ENCODE results near the gene ADAM33. TPM values are rescaled to one million over a fixed set of nuclear protein-coding genes. Genes with fewer than 3 reads are reported as not detected.
A peak's percentile ranks its signal among the peaks of the same experiment; 100 is the strongest.

Gene ADAM33
- total RNA-seq, 1 experiment from 2014 or later: 0.11 TPM

- no TSS peak for BruUV-seq (replicated peaks)
Measured at GRCh38 chr20:3632311-3633004, 49.4 kb downstream of the ADAM33 start.

GRCh38 chr20:3631534-3631933 is 50.3 kb downstream of the ADAM33 start:
- Histone ChIP-seq H3K4me1 (ENCODE audit: insufficient read depth, low read length) (no peaks in the 10 kb centered on the region), H3K79me2 (ENCODE audit: low read length) (no peaks in the 10 kb centered on the region), H3F3A (ENCODE audit: low read length, unreplicated experiment) (no peaks in the 10 kb centered on the region), H3K9me2 (replicated peaks; ENCODE audit: low read length) (no peaks in the 10 kb centered on the region), H3K9me3 (ENCODE audit: low read length) (no peaks in the 10 kb centered on the region), H3K9ac (ENCODE audit: low read length) (no peak overlapping the region), H4K20me1 (ENCODE audit: low read length) (no peaks in the 10 kb centered on the region), H3K4me3 (ENCODE audit: low read length) (no peak overlapping the region), H3K27me3 (ENCODE audit: low read length) (no peaks in the 10 kb centered on the region), H3K27ac (ENCODE audit: low read length) (no peak overlapping the region), H2AFZ (ENCODE audit: low read length) (no peak overlapping the region), H3K4me2 (ENCODE audit: low read length) (no peak overlapping the region), H3K36me3 (ENCODE audit: low read depth, low read length) (no peaks in the 10 kb centered on the region; the same call in 1 of the 2 replicates)
- no peak for ATAC-seq
- intact Hi-C loops (cut with micrococcal nuclease): no loop called here
- DNase-seq: no peak
- ChIA-PET CTCF (no interaction called here), POLR2A (ENCODE audit: unreplicated experiment) (no interaction called here)
- TF ChIP-seq CTCF (conservative IDR thresholded peaks at IDR 0.05; ENCODE audit: low read depth, low read length) (no peak), EZH2phosphoT487 (IDR thresholded peaks at IDR 0.05; ENCODE audit: borderline replicate concordance, low read length) (no peak), EZH2 (IDR thresholded peaks at IDR 0.05; ENCODE audit: low read length, unreplicated experiment) (no peak)
- no TSS peak for BruUV-seq (replicated peaks)

More at GRCh38 chr20:3632311-3633004, 49.4 kb downstream of the ADAM33 start:
- ATAC-seq (peak; percentile 29; the same call in 1 of the 2 replicates), DNase-seq (peak; percentile 32)
- H3K4me2 ChIP-seq (ENCODE audit: low read length): no peak overlapping the region
- no peaks in the 10 kb centered on the region for H3K4me1 ChIP-seq (ENCODE audit: insufficient read depth, low read length)
- H3K9me2 ChIP-seq (replicated peaks; ENCODE audit: low read length): no peaks in the 10 kb centered on the region
- no peak overlapping the region for H3K27ac ChIP-seq (ENCODE audit: low read length)
- TF ChIP-seq EZH2 (IDR thresholded peaks at IDR 0.05; ENCODE audit: low read length, unreplicated experiment) (no peak), CTCF (conservative IDR thresholded peaks at IDR 0.05; ENCODE audit: low read depth, low read length) (peak; percentile 60)
- H3K79me2 ChIP-seq (ENCODE audit: low read length): no peaks in the 10 kb centered on the region
- H2AFZ ChIP-seq (ENCODE audit: low read length): no peak overlapping the region
- no peak overlapping the region for H3K9ac ChIP-seq (ENCODE audit: low read length)
- H3K36me3 ChIP-seq (ENCODE audit: low read depth, low read length): no peaks in the 10 kb centered on the region; the same call in 1 of the 2 replicates
- no peaks in the 10 kb centered on the region for H4K20me1 ChIP-seq (ENCODE audit: low read length)
- no peaks in the 10 kb centered on the region for H3K9me3 ChIP-seq (ENCODE audit: low read length)
- no peaks in the 10 kb centered on the region for H3F3A ChIP-seq (ENCODE audit: low read length, unreplicated experiment)
- H3K27me3 ChIP-seq (ENCODE audit: low read length): no peaks in the 10 kb centered on the region
- no peak overlapping the region for H3K4me3 ChIP-seq (ENCODE audit: low read length)
- POLR2A ChIA-PET (ENCODE audit: unreplicated experiment): no interaction called here
- intact Hi-C loops (cut with micrococcal nuclease): loop anchor here (1.0 kb wide), 1 partner anchor 69 kb away; no protein-coding TSS in a partner anchor
- CTCF ChIA-PET: no interaction called here

GRCh38 chr20:3630429-3630828 is 51.4 kb downstream of the ADAM33 start:
- H3K27ac ChIP-seq (ENCODE audit: low read length): no peak overlapping the region
- CTCF ChIA-PET: no interaction called here
- TF ChIP-seq EZH2phosphoT487 (IDR thresholded peaks at IDR 0.05; ENCODE audit: borderline replicate concordance, low read length): no peak
- no peak for TF ChIP-seq CTCF (conservative IDR thresholded peaks at IDR 0.05; ENCODE audit: low read depth, low read length)
- TF ChIP-seq EZH2 (IDR thresholded peaks at IDR 0.05; ENCODE audit: low read length, unreplicated experiment): no peak
- H3K4me3 ChIP-seq (ENCODE audit: low read length): no peak overlapping the region
- POLR2A ChIA-PET (ENCODE audit: unreplicated experiment): no interaction called here
- H4K20me1 ChIP-seq (ENCODE audit: low read length): no peaks in the 10 kb centered on the region
- no TSS peak for BruUV-seq (replicated peaks)
- H3K4me1 ChIP-seq (ENCODE audit: insufficient read depth, low read length): no peaks in the 10 kb centered on the region
- no peaks in the 10 kb centered on the region for H3F3A ChIP-seq (ENCODE audit: low read length, unreplicated experiment)
- intact Hi-C loops (cut with micrococcal nuclease): no loop called here
- no peak overlapping the region for H2AFZ ChIP-seq (ENCODE audit: low read length)
- no peaks in the 10 kb centered on the region for H3K9me2 ChIP-seq (replicated peaks; ENCODE audit: low read length)
- DNase-seq (no peak), ATAC-seq (no peak)
- H3K4me2 ChIP-seq (ENCODE audit: low read length): no peak overlapping the region
- no peaks in the 10 kb centered on the region for H3K9me3 ChIP-seq (ENCODE audit: low read length)
- no peaks in the 10 kb centered on the region for H3K27me3 ChIP-seq (ENCODE audit: low read length)
- H3K36me3 ChIP-seq (ENCODE audit: low read depth, low read length): no peaks in the 10 kb centered on the region; the same call in 1 of the 2 replicates
- H3K9ac ChIP-seq (ENCODE audit: low read length): no peak overlapping the region
- no peaks in the 10 kb centered on the region for H3K79me2 ChIP-seq (ENCODE audit: low read length)

All from PC-3 (cell line).